Measurements from ENCODE around the gene CBFA2T3. TPM values are rescaled to one million over a fixed set of nuclear protein-coding genes. Genes with fewer than 3 reads are reported as not detected.

The CBFA2T3 gene
- total RNA-seq, 1 experiment from 2014 or later: 2.9 TPM

GRCh38 chr16:88874938-88875599 is 101.9 kb downstream of the CBFA2T3 start:
- no peak overlapping the region for H2BK120ac ChIP-seq (ENCODE audit: low read depth, low read length, poor library complexity, severe bottlenecking)
- no peak overlapping the region for H2AK5ac ChIP-seq (ENCODE audit: insufficient read length, low read length)
- H3K4me2 ChIP-seq (ENCODE audit: insufficient read depth, insufficient read length, low read length): no peak overlapping the region
- H2BK12ac ChIP-seq (ENCODE audit: insufficient read length, low read depth, low read length): no peak overlapping the region
- no peak overlapping the region for H3K4ac ChIP-seq (ENCODE audit: low read depth, low read length)
- Mint-ChIP-seq H3K36me3 (ENCODE audit: insufficient read depth in 1 of 3, low read depth in 3 of 3) (no peaks in the 10 kb centered on the region), H3K27me3 (ENCODE audit: low read depth) (0 out of 2 replicates have a peak, but pooled peaks cover 2% of the 10 kb centered on the region), H3K27ac (peak overlapping the region in 1 of 3 experiments; percentile 46; a peak in 1 of 7 replicates), H3K4me3 (no peak overlapping the region), H3K9me3 (no peaks in the 10 kb centered on the region), H3K4me1 (0 out of 4 replicates have a peak, but pooled peaks cover 0 to 3% of the 10 kb centered on the region in 2 experiments)
- DNase-seq: no peak
- no peak overlapping the region for H4K8ac ChIP-seq (replicated peaks; ENCODE audit: insufficient read length, low read depth, low read length)
- H3K9me3 ChIP-seq (ENCODE audit: control insufficient read depth, low read depth, low read length): no peaks in the 10 kb centered on the region
- H4K5ac ChIP-seq (ENCODE audit: insufficient read length, low read depth, low read length): no peak overlapping the region
- no peaks in the 10 kb centered on the region for H3K4me1 ChIP-seq (ENCODE audit: insufficient read depth, low read length)
- no peak overlapping the region for H4K91ac ChIP-seq (ENCODE audit: insufficient read length, low read depth, low read length)
- no peak overlapping the region for H3K56ac ChIP-seq (ENCODE audit: insufficient read length, low read depth, low read length)
- H2BK5ac ChIP-seq (ENCODE audit: insufficient read length, low read length): no peak overlapping the region
- no peak overlapping the region for H3K27ac ChIP-seq (ENCODE audit: insufficient read length, low read depth, low read length)
- no peaks in the 10 kb centered on the region for H3K23me2 ChIP-seq (ENCODE audit: insufficient read length, low read depth, low read length, poor library complexity, severe bottlenecking)
- no peak overlapping the region for H3K9ac ChIP-seq (ENCODE audit: extremely low read depth, insufficient read length, low read length)
- H2BK20ac ChIP-seq (ENCODE audit: low read depth, low read length, poor library complexity, severe bottlenecking): no peak overlapping the region
- TF ChIP-seq CTCF (conservative IDR thresholded peaks at IDR 0.05): no peak
- H2BK15ac ChIP-seq (ENCODE audit: low read depth, low read length): no peak overlapping the region
- no CpG with 5 or more reads among the region's 34 CpGs for WGBS (ENCODE audit: extremely low coverage, insufficient read length, low lambda C conversion rate)
- H3K27me3 ChIP-seq (ENCODE audit: insufficient read depth, low read length): no peaks in the 10 kb centered on the region
- no peak overlapping the region for H3T11ph ChIP-seq (ENCODE audit: low read length)
- no peaks in the 10 kb centered on the region for H3K79me2 ChIP-seq (ENCODE audit: insufficient read depth, low read length)
- H3K14ac ChIP-seq (ENCODE audit: insufficient read depth, low read length): no peak overlapping the region
- no peaks in the 10 kb centered on the region for H4K20me1 ChIP-seq (ENCODE audit: control insufficient read depth, insufficient read depth, insufficient read length)
- no peak overlapping the region for H3K18ac ChIP-seq (ENCODE audit: insufficient read length, low read depth, low read length)
- H3K79me1 ChIP-seq (ENCODE audit: insufficient read depth, low read depth, low read length, poor library complexity, severe bottlenecking): no peaks in the 10 kb centered on the region
- no peak overlapping the region for H2AFZ ChIP-seq (ENCODE audit: low read length)
- H3K23ac ChIP-seq (ENCODE audit: insufficient read length, low read depth, low read length): no peak overlapping the region

Measured in H9 (cell line).